ENCODE measurements around the gene TIMM13.
"Not testable (repeated sequence)": the region's sequence is repeated elsewhere in the genome, so short reads cannot be mapped to it uniquely, and the experiment has no call there.

The TIMM13 gene

DNA sequence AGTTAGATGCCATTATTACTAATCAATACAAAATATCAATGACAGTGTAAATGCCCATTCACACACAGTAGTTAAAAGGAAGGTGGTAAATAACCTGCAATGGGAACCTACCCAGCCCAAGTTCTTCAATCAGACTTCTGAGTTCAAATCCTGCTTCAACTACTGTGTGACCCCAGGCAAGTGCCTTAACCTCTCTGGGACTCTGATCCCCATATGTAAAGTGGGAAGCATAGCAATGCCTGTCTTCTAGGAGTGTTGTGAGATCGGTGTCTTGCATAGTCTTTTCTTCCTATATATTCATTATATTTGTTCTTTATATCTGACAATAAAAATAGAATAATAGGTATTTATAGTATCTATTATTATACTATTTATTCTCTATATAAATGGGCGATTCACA, 6.9 kb downstream of the TIMM13 start:
- Histone ChIP-seq H3K4me1 (ENCODE audit: control extremely low read depth in 1 of 4, control insufficient read depth in 4 of 4, insufficient read depth in 4 of 4, low read length in 3 of 4) (peaks cover 0 to 41% (median 21%) of the 10 kb centered on the region in 4 experiments), H3K4me3 (ENCODE audit: control insufficient read depth in 1 of 7, extremely low read depth in 1 of 7, insufficient read depth in 4 of 7, low read depth in 2 of 7, low read length in 6 of 7) (no peak overlapping the region), H3K27ac (ENCODE audit: insufficient read depth in 1 of 2, low read depth in 1 of 2, low read length in 2 of 2, poor library complexity in 1 of 2, severe bottlenecking in 2 of 2) (no peak overlapping the region), H3K27me3 (replicated peaks in 2 of 5; ENCODE audit: control insufficient read depth in 4 of 5, insufficient read depth in 5 of 5, low read length in 4 of 5) (no peaks in the 10 kb centered on the region), H3K9me3 (ENCODE audit: control extremely low read depth in 1 of 5, control insufficient read depth in 4 of 5, insufficient read depth in 2 of 5, low read depth in 1 of 5, low read length in 4 of 5) (no peaks in the 10 kb centered on the region), H3K36me3 (ENCODE audit: control insufficient read depth in 4 of 4, insufficient read depth in 4 of 4, low read length in 3 of 4) (peaks cover 0 to 22% (median 11%) of the 10 kb centered on the region in 4 experiments)
- no peak for DNase-seq
- no CpG with 5 or more reads among the region's 2 CpGs for WGBS (ENCODE audit: insufficient coverage)
- ChIA-PET CTCF (interaction anchor here (0.7 to 1.3 kb wide), 2 partner anchors 35 to 216 kb away, joined by 3 read pairs; no protein-coding TSS in a partner anchor), POLR2A (interaction anchor here (0.6 kb wide), 1 partner anchor 1319 kb away, joined by 3 read pairs; no protein-coding TSS in a partner anchor)

DNA sequence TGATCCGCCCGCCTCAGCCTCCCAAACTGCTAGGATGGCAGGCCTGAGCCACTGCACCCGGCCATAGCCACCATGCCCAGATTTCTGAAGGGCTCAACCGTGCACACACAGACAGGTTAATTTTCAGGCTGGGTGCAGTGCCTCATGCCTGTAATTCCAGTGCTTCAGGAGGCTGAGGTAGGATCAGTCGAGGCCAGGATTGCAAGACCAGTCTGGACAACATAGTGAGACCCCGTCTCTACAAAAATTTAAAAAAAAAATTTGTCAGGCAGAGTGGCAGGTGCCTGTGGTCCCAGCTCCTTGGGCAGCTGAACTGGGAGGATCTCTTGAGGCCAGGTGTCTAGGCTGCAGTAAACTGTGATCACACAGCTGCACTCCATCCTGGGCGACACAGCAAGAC, 7.6 kb downstream of the TIMM13 start:
- ChIA-PET CTCF (interaction anchor here (0.7 to 1.3 kb wide), 3 partner anchors 10 to 217 kb away, joined by 3 to 5 read pairs (median 3); no protein-coding TSS in a partner anchor), POLR2A (interaction anchor here (0.6 kb wide), 1 partner anchor 1318 kb away, joined by 3 read pairs; no protein-coding TSS in a partner anchor)
- Histone ChIP-seq H3K4me1 (ENCODE audit: control extremely low read depth in 1 of 4, control insufficient read depth in 4 of 4, insufficient read depth in 4 of 4, low read length in 3 of 4) (peaks cover 0 to 35% (median 18%) of the 10 kb centered on the region in 4 experiments), H3K27me3 (replicated peaks in 2 of 5; ENCODE audit: control insufficient read depth in 4 of 5, insufficient read depth in 5 of 5, low read length in 4 of 5) (no peaks in the 10 kb centered on the region), H3K36me3 (ENCODE audit: control insufficient read depth in 4 of 4, insufficient read depth in 4 of 4, low read length in 3 of 4) (peaks cover 0 to 19% (median 10%) of the 10 kb centered on the region in 4 experiments), H3K9me3 (ENCODE audit: control extremely low read depth in 1 of 5, control insufficient read depth in 4 of 5, insufficient read depth in 2 of 5, low read depth in 1 of 5, low read length in 4 of 5) (no peaks in the 10 kb centered on the region), H3K27ac (ENCODE audit: insufficient read depth in 1 of 2, low read depth in 1 of 2, low read length in 2 of 2, poor library complexity in 1 of 2, severe bottlenecking in 2 of 2) (no peak overlapping the region), H3K4me3 (ENCODE audit: control insufficient read depth in 1 of 7, extremely low read depth in 1 of 7, insufficient read depth in 4 of 7, low read depth in 2 of 7, low read length in 6 of 7) (no peak overlapping the region)
- DNase-seq: no peak
- 99% methylated on average over 7 of the region's 7 CpGs for WGBS (ENCODE audit: insufficient coverage)

DNA sequence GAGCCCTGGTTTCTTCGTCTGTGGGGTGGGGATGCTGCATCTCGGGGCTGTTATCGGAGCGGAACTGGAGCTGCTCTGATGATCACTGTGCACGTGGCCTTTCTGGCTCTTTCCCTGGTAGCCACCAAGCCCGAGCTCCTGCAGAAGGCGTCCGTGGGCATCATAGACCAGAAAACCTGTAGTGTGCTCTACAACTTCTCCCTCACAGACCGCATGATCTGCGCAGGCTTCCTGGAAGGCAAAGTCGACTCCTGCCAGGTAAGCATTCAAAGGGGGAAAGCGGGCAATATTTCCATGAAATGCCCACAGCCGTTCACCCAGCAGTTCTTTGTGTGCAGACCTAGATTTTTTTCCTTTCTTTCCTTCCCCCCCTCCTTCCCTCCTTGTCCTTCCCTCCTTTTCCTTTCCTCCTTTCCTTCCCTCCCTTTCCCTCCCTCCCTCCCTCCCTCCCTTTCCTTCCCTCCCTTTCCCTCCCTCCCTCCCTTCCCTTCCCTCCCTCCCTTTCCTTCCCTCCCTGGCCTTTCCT, 9.4 kb downstream of the TIMM13 start:
- peaks cover 0 to 18% (median 8%) of the 10 kb centered on the region in 4 experiments for H3K4me1 ChIP-seq (ENCODE audit: control extremely low read depth in 1 of 4, control insufficient read depth in 4 of 4, insufficient read depth in 4 of 4, low read length in 3 of 4)
- peaks cover 0 to 19% (median 7%) of the 10 kb centered on the region in 4 experiments for H3K36me3 ChIP-seq (ENCODE audit: control insufficient read depth in 4 of 4, insufficient read depth in 4 of 4, low read length in 3 of 4)
- 91% methylated on average over 11 of the region's 13 CpGs for WGBS (ENCODE audit: insufficient coverage)
- no peak overlapping the region for H3K4me3 ChIP-seq (ENCODE audit: control insufficient read depth in 1 of 7, extremely low read depth in 1 of 7, insufficient read depth in 4 of 7, low read depth in 2 of 7, low read length in 6 of 7)
- DNase-seq: no peak
- no peaks in the 10 kb centered on the region for H3K27me3 ChIP-seq (replicated peaks in 2 of 5; ENCODE audit: control insufficient read depth in 4 of 5, insufficient read depth in 5 of 5, low read length in 4 of 5)
- no peak overlapping the region for H3K27ac ChIP-seq (ENCODE audit: insufficient read depth in 1 of 2, low read depth in 1 of 2, low read length in 2 of 2, poor library complexity in 1 of 2, severe bottlenecking in 2 of 2)
- ChIA-PET POLR2A (no interaction called here), CTCF (no interaction called here)
- no peaks in the 10 kb centered on the region for H3K9me3 ChIP-seq (ENCODE audit: control extremely low read depth in 1 of 5, control insufficient read depth in 4 of 5, insufficient read depth in 2 of 5, low read depth in 1 of 5, low read length in 4 of 5)

GRCh38 chr19:2417436-2417835, 9.9 kb downstream of the TIMM13 start:
- H3K27ac ChIP-seq (ENCODE audit: insufficient read depth in 1 of 2, low read depth in 1 of 2, low read length in 2 of 2, poor library complexity in 1 of 2, severe bottlenecking in 2 of 2); H3K27me3 ChIP-seq (replicated peaks in 2 of 5; ENCODE audit: control insufficient read depth in 4 of 5, insufficient read depth in 5 of 5, low read length in 4 of 5); CTCF ChIA-PET; H3K4me3 ChIP-seq (ENCODE audit: control insufficient read depth in 1 of 7, extremely low read depth in 1 of 7, insufficient read depth in 4 of 7, low read depth in 2 of 7, low read length in 6 of 7); POLR2A ChIA-PET; H3K9me3 ChIP-seq (ENCODE audit: control extremely low read depth in 1 of 5, control insufficient read depth in 4 of 5, insufficient read depth in 2 of 5, low read depth in 1 of 5, low read length in 4 of 5); DNase-seq: not testable (repeated sequence)
- 100% methylated on average over 7 of the region's 8 CpGs for WGBS (ENCODE audit: insufficient coverage)
- Histone ChIP-seq H3K36me3 (ENCODE audit: control insufficient read depth in 4 of 4, insufficient read depth in 4 of 4, low read length in 3 of 4) (peaks cover 0 to 19% (median 7%) of the 10 kb centered on the region in 4 experiments), H3K4me1 (ENCODE audit: control extremely low read depth in 1 of 4, control insufficient read depth in 4 of 4, insufficient read depth in 4 of 4, low read length in 3 of 4) (peaks cover 0 to 15% (median 5%) of the 10 kb centered on the region in 4 experiments)

DNA sequence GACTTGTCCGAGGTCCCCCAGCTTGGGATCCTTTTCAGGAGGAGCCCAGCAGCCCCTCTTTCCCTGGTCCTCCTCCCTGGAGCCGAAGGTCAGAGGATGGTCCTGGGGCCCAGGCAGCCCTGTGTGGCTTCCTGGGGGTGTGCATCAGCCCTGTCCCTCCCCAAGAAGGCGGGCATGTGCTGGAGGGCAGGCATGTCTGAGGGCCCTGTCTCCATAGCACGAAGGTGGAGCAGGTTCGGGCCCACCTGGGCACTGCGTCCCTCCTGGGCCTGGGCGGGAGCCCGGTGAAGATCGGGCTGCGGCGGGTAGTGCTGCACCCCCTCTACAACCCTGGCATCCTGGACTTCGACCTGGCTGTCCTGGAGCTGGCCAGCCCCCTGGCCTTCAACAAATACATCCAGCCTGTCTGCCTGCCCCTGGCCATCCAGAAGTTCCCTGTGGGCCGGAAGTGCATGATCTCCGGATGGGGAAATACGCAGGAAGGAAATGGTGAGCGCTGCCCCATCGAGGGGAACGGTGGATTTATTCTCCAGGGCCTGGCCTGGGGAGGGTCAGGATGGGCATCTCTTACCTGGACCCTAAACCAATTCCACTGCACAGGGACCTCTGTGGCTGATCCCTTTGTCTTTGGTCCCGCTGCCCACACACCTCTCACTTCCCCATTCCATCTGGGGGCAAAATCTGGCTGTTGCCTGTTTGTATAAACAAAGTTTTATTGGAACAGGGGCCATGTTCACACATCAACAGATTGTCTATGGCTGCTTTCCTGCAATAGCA, 10.9 kb downstream of the TIMM13 start:
- POLR2A ChIA-PET: no interaction called here
- Histone ChIP-seq H3K4me1 (ENCODE audit: control extremely low read depth in 1 of 4, control insufficient read depth in 4 of 4, insufficient read depth in 4 of 4, low read length in 3 of 4) (peaks cover 0 to 8% (median under 1%) of the 10 kb centered on the region in 4 experiments), H3K27me3 (replicated peaks in 2 of 5; ENCODE audit: control insufficient read depth in 4 of 5, insufficient read depth in 5 of 5, low read length in 4 of 5) (no peaks in the 10 kb centered on the region), H3K27ac (ENCODE audit: insufficient read depth in 1 of 2, low read depth in 1 of 2, low read length in 2 of 2, poor library complexity in 1 of 2, severe bottlenecking in 2 of 2) (no peak overlapping the region), H3K4me3 (ENCODE audit: control insufficient read depth in 1 of 7, extremely low read depth in 1 of 7, insufficient read depth in 4 of 7, low read depth in 2 of 7, low read length in 6 of 7) (no peak overlapping the region), H3K36me3 (ENCODE audit: control insufficient read depth in 4 of 4, insufficient read depth in 4 of 4, low read length in 3 of 4) (peaks cover 0 to 19% (median 6%) of the 10 kb centered on the region in 4 experiments), H3K9me3 (ENCODE audit: control extremely low read depth in 1 of 5, control insufficient read depth in 4 of 5, insufficient read depth in 2 of 5, low read depth in 1 of 5, low read length in 4 of 5) (no peaks in the 10 kb centered on the region)
- 95% methylated on average over 13 of the region's 19 CpGs for WGBS (ENCODE audit: insufficient coverage)
- CTCF ChIA-PET: no interaction called here
- DNase-seq: no peak

DNA sequence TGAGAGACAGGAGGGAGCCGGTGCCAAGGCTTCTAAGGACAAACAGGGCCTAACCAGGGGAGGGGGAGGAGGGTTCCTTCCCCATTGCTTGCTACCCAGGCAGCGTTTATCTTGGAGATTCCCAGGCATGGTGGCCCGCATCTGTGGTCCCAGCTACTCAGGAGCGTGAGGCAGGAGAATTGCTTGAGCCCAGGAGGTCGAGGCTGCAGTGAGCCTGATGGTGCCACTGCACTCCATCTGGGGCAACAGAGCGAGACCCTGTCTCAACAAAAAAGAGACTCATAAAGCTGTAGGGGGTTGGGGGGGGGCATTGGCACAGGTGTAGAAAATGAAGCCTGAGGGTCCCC, 11.4 kb downstream of the TIMM13 start:
- H3K27ac ChIP-seq (ENCODE audit: insufficient read depth in 1 of 2, low read depth in 1 of 2, low read length in 2 of 2, poor library complexity in 1 of 2, severe bottlenecking in 2 of 2): no peak overlapping the region
- H3K9me3 ChIP-seq (ENCODE audit: control extremely low read depth in 1 of 5, control insufficient read depth in 4 of 5, insufficient read depth in 2 of 5, low read depth in 1 of 5, low read length in 4 of 5): no peaks in the 10 kb centered on the region
- H3K4me3 ChIP-seq (ENCODE audit: control insufficient read depth in 1 of 7, extremely low read depth in 1 of 7, insufficient read depth in 4 of 7, low read depth in 2 of 7, low read length in 6 of 7): no peak overlapping the region
- 100% methylated on average over 1 of the region's 6 CpGs for WGBS (ENCODE audit: insufficient coverage)
- ChIA-PET POLR2A (no interaction called here), CTCF (no interaction called here)
- peaks cover 0 to 19% (median 6%) of the 10 kb centered on the region in 4 experiments for H3K36me3 ChIP-seq (ENCODE audit: control insufficient read depth in 4 of 4, insufficient read depth in 4 of 4, low read length in 3 of 4)
- DNase-seq: no peak
- H3K4me1 ChIP-seq (ENCODE audit: control extremely low read depth in 1 of 4, control insufficient read depth in 4 of 4, insufficient read depth in 4 of 4, low read length in 3 of 4): peaks cover 0 to 4% (median 0%) of the 10 kb centered on the region in 4 experiments
- no peaks in the 10 kb centered on the region for H3K27me3 ChIP-seq (replicated peaks in 2 of 5; ENCODE audit: control insufficient read depth in 4 of 5, insufficient read depth in 5 of 5, low read length in 4 of 5)

- no peak overlapping the region for H3K27ac ChIP-seq (ENCODE audit: insufficient read depth in 1 of 2, low read depth in 1 of 2, low read length in 2 of 2, poor library complexity in 1 of 2, severe bottlenecking in 2 of 2)
- H3K4me3 ChIP-seq (ENCODE audit: control insufficient read depth in 1 of 7, extremely low read depth in 1 of 7, insufficient read depth in 4 of 7, low read depth in 2 of 7, low read length in 6 of 7): no peak overlapping the region
- ChIA-PET POLR2A (no interaction called here), CTCF (no interaction called here)
- H3K4me1 ChIP-seq (ENCODE audit: control extremely low read depth in 1 of 4, control insufficient read depth in 4 of 4, insufficient read depth in 4 of 4, low read length in 3 of 4): peaks cover 0 to 4% (median 0%) of the 10 kb centered on the region in 4 experiments
- H3K9me3 ChIP-seq (ENCODE audit: control extremely low read depth in 1 of 5, control insufficient read depth in 4 of 5, insufficient read depth in 2 of 5, low read depth in 1 of 5, low read length in 4 of 5): no peaks in the 10 kb centered on the region
- no peak for DNase-seq
- H3K27me3 ChIP-seq (replicated peaks in 2 of 5; ENCODE audit: control insufficient read depth in 4 of 5, insufficient read depth in 5 of 5, low read length in 4 of 5): no peaks in the 10 kb centered on the region
- 98% methylated on average over 23 of the region's 29 CpGs for WGBS (ENCODE audit: insufficient coverage)
- H3K36me3 ChIP-seq (ENCODE audit: control insufficient read depth in 4 of 4, insufficient read depth in 4 of 4, low read length in 3 of 4): peaks cover 0 to 19% (median 6%) of the 10 kb centered on the region in 4 experiments
Observed at GRCh38 chr19:2415281-2415972, 12.0 kb downstream of the TIMM13 start.
